Mesangial cell (primary cell): ENCODE data around the gene GNAT2. TPM values are rescaled to one million over a fixed set of nuclear protein-coding genes. Genes with fewer than 3 reads are reported as not detected.

ENCODE experiments used
- total RNA-seq: library from RNA; depleted of rRNA; stranded (reverse); fragments of >200 nt; gene quantifications from 2 replicates; pipeline ENCODE4 v1.2.3, GENCODE V29; 2015

The GNAT2 gene
- 0.16 TPM in 1 of 2 replicates, not detected in the other for total RNA-seq

GRCh38 chr1:109619576-109620400, at the start of gene GNAT2, which contains the start of gene AMPD2:
GNAT2 (minus strand) TSS chr1:109619616; CDS start chr1:109612870, 6,746 bp downstream.
AMPD2 (plus strand) TSS chr1:109619837; CDS start chr1:109621176, 1,339 bp downstream.

GRCh38 chr1:109667452-109668122, 48.2 kb upstream of the GNAT2 start, which contains the start of gene GSTM2:
GSTM2 (plus strand) TSS chr1:109668057; CDS start chr1:109668116, 59 bp downstream.

GRCh38 chr1:109655615-109656519, 36.5 kb upstream of the GNAT2 start, which contains the start of gene GSTM4:
GSTM4 (plus strand) TSS chr1:109656099; CDS start chr1:109656390, 291 bp downstream.

Other genes starting within 250 kb of the GNAT2 start
- 37.2 and 69.5 TPM in 2 replicates for gene SORT1, start 221.7 kb downstream of the GNAT2 start, total RNA-seq
- gene PSMA5, start 193.2 kb downstream of the GNAT2 start, total RNA-seq = 27.8 and 35.8 TPM in 2 replicates
- gene SYPL2, start 153.1 kb downstream of the GNAT2 start, total RNA-seq = 0.13 TPM in 1 of 2 replicates, not detected in the other
- gene ATXN7L2, start 135.7 kb downstream of the GNAT2 start, total RNA-seq = 4.4 and 4.9 TPM in 2 replicates
- 7.2 and 8.6 TPM in 2 replicates for gene CYB561D1, start 125.5 kb downstream of the GNAT2 start, total RNA-seq
- 0.65 and 2.4 TPM in 2 replicates for gene AMIGO1, start 109.9 kb downstream of the GNAT2 start, total RNA-seq
- gene GPR61, start 79.7 kb downstream of the GNAT2 start, total RNA-seq = not detected in 2 replicates
- gene GNAI3, start 71.0 kb downstream of the GNAT2 start, total RNA-seq = 5.2 and 8.0 TPM in 2 replicates
- 59.5 and 63.1 TPM in 2 replicates for gene AMPD2, start 221 bp upstream of the GNAT2 start, total RNA-seq
- gene GSTM4, start 36.5 kb upstream of the GNAT2 start, total RNA-seq = 8.3 and 45.1 TPM in 2 replicates
- gene GSTM2, start 48.4 kb upstream of the GNAT2 start, total RNA-seq = 3.7 and 20.5 TPM in 2 replicates
- gene GSTM1, start 68.2 kb upstream of the GNAT2 start, total RNA-seq = 32.2 TPM in 1 of 2 replicates, not detected in the other
- 1.8 TPM in 1 of 2 replicates, not detected in the other for gene GSTM5, start 92.6 kb upstream of the GNAT2 start, total RNA-seq
- gene GSTM3, start 121.4 kb upstream of the GNAT2 start, total RNA-seq = 27.4 and 75.7 TPM in 2 replicates
- gene EPS8L3, start 144.3 kb upstream of the GNAT2 start, total RNA-seq = not detected in 2 replicates